Common myeloid progenitor, CD34-positive (primary cell): ENCODE measurements around the gene GGTLC1.

ENCODE experiments used
- CTCF ChIA-PET: fragments of 350-600 bp; sonication (Branson Sonifier 250); formaldehyde crosslinking; loops from one replicate; lab custom pipeline; 2021; ENCODE audit warnings: antibody characterized with exemption; lab: Charles Lee
- POLR2A ChIA-PET: fragments of 350-600 bp; sonication (Branson Sonifier 250); formaldehyde crosslinking; loops from one replicate; lab custom pipeline; 2021; ENCODE audit warnings: antibody characterized with exemption; lab: Charles Lee
- DNase-seq, 3 donors: peaks; one replicate each; pipeline versions ENCODE4 v3.0.0 to v3.0.0-alpha.2; 2013
- H3K27ac ChIP-seq, 2 experiments: 1 replicate in 1 of 2; 2 replicates in 1 of 2; pipeline ENCODE4 v1.7.0; 2013; ENCODE audit warnings: inconsistent platforms in 2 of 2, low read length in 2 of 2, mild to moderate bottlenecking in 2 of 2, low read depth in 1 of 2, moderate library complexity in 1 of 2; ENCODE audit not compliant: severe bottlenecking in 2 of 2, insufficient read depth in 1 of 2, poor library complexity in 1 of 2
- H3K27me3 ChIP-seq, 5 experiments: replicated peaks in 2 of 5; 1 replicate in 3 of 5; 2 replicates in 2 of 5; pipeline versions ENCODE4 v1.6.1 to v1.7.0; 2013; ENCODE audit warnings: low read length in 4 of 5, mild to moderate bottlenecking in 2 of 5, moderate library complexity in 2 of 5, inconsistent platforms in 1 of 5; ENCODE audit not compliant: insufficient read depth in 5 of 5, control insufficient read depth in 4 of 5
- H3K36me3 ChIP-seq, 4 experiments: 1 replicate in 2 of 4; 2 replicates in 2 of 4; pipeline versions ENCODE4 v1.6.1 to v1.7.0; 2013; ENCODE audit warnings: low read length in 3 of 4, control low read depth in 1 of 4, mild to moderate bottlenecking in 1 of 4; ENCODE audit not compliant: control insufficient read depth in 4 of 4, insufficient read depth in 4 of 4
- H3K4me1 ChIP-seq, 4 experiments: 1 replicate in 3 of 4; 2 replicates in 1 of 4; pipeline versions ENCODE4 v1.6.1 to v1.7.1; 2013; ENCODE audit warnings: low read length in 3 of 4, mild to moderate bottlenecking in 3 of 4, control low read depth in 1 of 4, inconsistent platforms in 1 of 4, moderate library complexity in 1 of 4; ENCODE audit not compliant: control insufficient read depth in 4 of 4, insufficient read depth in 4 of 4; ENCODE audit errors: control extremely low read depth in 1 of 4
- H3K4me3 ChIP-seq, 7 experiments: 1 replicate in 4 of 7; 2 replicates in 3 of 7; pipeline versions ENCODE4 v1.5.1 to v1.7.0; 2013; ENCODE audit warnings: mild to moderate bottlenecking in 7 of 7, low read length in 6 of 7, moderate library complexity in 6 of 7, inconsistent platforms in 2 of 7, low read depth in 2 of 7, control low read depth in 1 of 7; ENCODE audit not compliant: insufficient read depth in 4 of 7, control insufficient read depth in 1 of 7; ENCODE audit errors: extremely low read depth in 1 of 7
- H3K9me3 ChIP-seq, 5 experiments: 1 replicate in 4 of 5; 2 replicates in 1 of 5; pipeline versions ENCODE4 v1.6.1 to v1.7.1; 2013; ENCODE audit warnings: low read length in 4 of 5, mild to moderate bottlenecking in 2 of 5, inconsistent platforms in 1 of 5, low read depth in 1 of 5, moderate library complexity in 1 of 5; ENCODE audit not compliant: control insufficient read depth in 4 of 5, insufficient read depth in 2 of 5; ENCODE audit errors: control extremely low read depth in 1 of 5
- WGBS: methylation state at CpG from one replicate; pipeline ENCODE4 v1.1.5; 2013; ENCODE audit not compliant: insufficient coverage; 5-methylcytosine and 5-hydroxymethylcytosine counted together

The GGTLC1 gene

GRCh38 chr20:23946206-23946605 lies 42.4 kb downstream of the GGTLC1 start:
- WGBS: no CpG with 5 or more reads among the region's 3 CpGs
- Histone ChIP-seq H3K9me3 (no peaks in the 10 kb centered on the region), H3K4me3 (no peak overlapping the region), H3K4me1 (no peaks in the 10 kb centered on the region), H3K27me3 (peaks cover 0 to 7% (median 0%) of the 10 kb centered on the region in 5 experiments), H3K36me3 (no peaks in the 10 kb centered on the region), H3K27ac (no peak overlapping the region)
- no peak for DNase-seq
- ChIA-PET CTCF (no interaction called here), POLR2A (no interaction called here)

GRCh38 chr20:23943304-23943703 lies 45.3 kb downstream of the GGTLC1 start:
- H3K9me3 ChIP-seq: peaks cover 0 to 5% (median 0%) of the 10 kb centered on the region in 5 experiments
- peaks cover 0 to 7% (median 0%) of the 10 kb centered on the region in 5 experiments for H3K27me3 ChIP-seq
- H3K4me3 ChIP-seq: no peak overlapping the region
- H3K27ac ChIP-seq: no peak overlapping the region
- POLR2A ChIA-PET: no interaction called here
- no peaks in the 10 kb centered on the region for H3K36me3 ChIP-seq
- CTCF ChIA-PET: no interaction called here
- 100% methylated on average over 3 of the region's 5 CpGs for WGBS
- no peak for DNase-seq
- no peaks in the 10 kb centered on the region for H3K4me1 ChIP-seq

GRCh38 chr20:23939641-23940040 lies 48.9 kb downstream of the GGTLC1 start:
- CTCF ChIA-PET: interaction anchor here (0.6 to 1.4 kb wide), 2 partner anchors 35 to 159 kb away, joined by 3 to 4 read pairs; no protein-coding TSS in a partner anchor
- no peaks in the 10 kb centered on the region for H3K36me3 ChIP-seq

GRCh38 chr20:23939063-23939462 lies 49.5 kb downstream of the GGTLC1 start:
- POLR2A ChIA-PET: no interaction called here
- Histone ChIP-seq H3K27me3 (no peaks in the 10 kb centered on the region), H3K4me3 (no peak overlapping the region), H3K36me3 (no peaks in the 10 kb centered on the region), H3K27ac (no peak overlapping the region), H3K9me3 (peaks cover 0 to 7% (median 0%) of the 10 kb centered on the region in 5 experiments), H3K4me1 (no peaks in the 10 kb centered on the region)
- CTCF ChIA-PET: interaction anchor here (0.6 to 2.8 kb wide), 10 partner anchors 13 to 165 kb away, joined by 3 to 24 read pairs (median 5); no protein-coding TSS in a partner anchor
- DNase-seq: no peak
- WGBS: 100% methylated on average over 1 of the region's 2 CpGs

More at GRCh38 chr20:23939641-23940040, 48.9 kb downstream of the GGTLC1 start:
- peak in 1 of 3 donors; percentile 3 for DNase-seq
- Histone ChIP-seq H3K4me1 (no peaks in the 10 kb centered on the region), H3K4me3 (no peak overlapping the region), H3K9me3 (peaks cover 0 to 7% (median 0%) of the 10 kb centered on the region in 5 experiments), H3K27ac (no peak overlapping the region), H3K27me3 (no peaks in the 10 kb centered on the region)
- POLR2A ChIA-PET: no interaction called here

- Histone ChIP-seq H3K9me3 (peaks cover 0 to 7% (median 0%) of the 10 kb centered on the region in 5 experiments), H3K27ac (no peak overlapping the region), H3K4me3 (no peak overlapping the region), H3K36me3 (no peaks in the 10 kb centered on the region), H3K4me1 (no peaks in the 10 kb centered on the region), H3K27me3 (no peaks in the 10 kb centered on the region)
- DNase-seq: no peak
- WGBS: 100% methylated on average over 2 of the region's 2 CpGs
- CTCF ChIA-PET: interaction anchor here (0.6 to 2.8 kb wide), 22 partner anchors 11 to 1127 kb away, joined by 3 to 24 read pairs (median 5); no protein-coding TSS in a partner anchor
- POLR2A ChIA-PET: no interaction called here
These were observed 50.5 kb downstream of the GGTLC1 start for GRCh38 chr20:23938118-23938438.

GRCh38 chr20:23937303-23938117 lies 51.1 kb downstream of the GGTLC1 start:
- POLR2A ChIA-PET: no interaction called here
- CTCF ChIA-PET: interaction anchor here (0.8 to 2.8 kb wide), 24 partner anchors 11 to 1128 kb away, joined by 3 to 24 read pairs (median 5); no protein-coding TSS in a partner anchor

More at GRCh38 chr20:23937303-23938117, 51.1 kb downstream of the GGTLC1 start:
- H3K4me1 ChIP-seq: no peaks in the 10 kb centered on the region
- H3K9me3 ChIP-seq: peaks cover 0 to 7% (median 0%) of the 10 kb centered on the region in 5 experiments
- peak; percentile 45 to 78 (median 71) for DNase-seq
- H3K4me3 ChIP-seq: no peak overlapping the region
- no peak overlapping the region for H3K27ac ChIP-seq
- no peaks in the 10 kb centered on the region for H3K36me3 ChIP-seq
- WGBS: 0% methylated on average over 3 of the region's 3 CpGs
- H3K27me3 ChIP-seq: no peaks in the 10 kb centered on the region
